ENCODE results near the gene FAM222B. TPM values are rescaled to one million over a fixed set of nuclear protein-coding genes. Genes with fewer than 3 reads are reported as not detected.

The FAM222B gene
- total RNA-seq, 1 donor from 2014 or later: 7.1 TPM

DNA sequence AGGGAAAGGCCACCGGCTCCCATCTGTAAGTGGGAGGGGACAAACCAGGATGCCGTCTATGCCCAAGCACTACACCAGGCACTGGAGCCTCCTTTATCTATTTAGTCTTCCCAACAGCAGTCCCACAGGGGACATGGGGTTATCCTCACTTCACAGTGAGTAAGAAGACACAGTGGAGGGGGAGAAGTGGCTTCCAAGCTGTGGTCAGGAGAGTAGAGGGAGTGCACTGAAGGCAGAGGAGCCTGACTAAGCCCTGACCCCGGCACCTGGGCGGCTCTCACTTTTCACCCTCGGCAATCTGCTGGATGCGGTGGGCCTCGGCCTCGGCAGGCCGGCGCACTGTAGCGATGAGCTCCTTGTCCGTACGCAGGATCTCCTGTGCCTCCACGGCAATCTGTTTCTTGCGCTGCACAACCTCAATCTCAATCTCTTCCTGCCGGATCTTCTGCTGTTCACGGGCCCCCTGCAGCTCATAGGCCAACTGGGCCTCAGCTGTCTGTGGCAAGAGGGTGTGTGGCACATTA, 39.0 kb upstream of the FAM222B start:
- H4K20me1 ChIP-seq (ENCODE audit: low read depth): peaks cover 10% of the 10 kb centered on the region
- Mint-ChIP-seq H3K27ac (no peak overlapping the region), H3K9me3 (no peaks in the 10 kb centered on the region), H3K27me3 (ENCODE audit: insufficient read depth, low read depth) (peaks cover 7% of the 10 kb centered on the region), H3K4me1 (no peaks in the 10 kb centered on the region), H3K36me3 (peaks cover 27% of the 10 kb centered on the region), H3K4me3 (no peak overlapping the region)
- no peak overlapping the region for H3K9ac ChIP-seq
- no peak overlapping the region for H3K4me2 ChIP-seq
- no peaks in the 10 kb centered on the region for H3K4me1 ChIP-seq
- H3K27me3 ChIP-seq: no peaks in the 10 kb centered on the region
- TF ChIP-seq, protein P1, sequence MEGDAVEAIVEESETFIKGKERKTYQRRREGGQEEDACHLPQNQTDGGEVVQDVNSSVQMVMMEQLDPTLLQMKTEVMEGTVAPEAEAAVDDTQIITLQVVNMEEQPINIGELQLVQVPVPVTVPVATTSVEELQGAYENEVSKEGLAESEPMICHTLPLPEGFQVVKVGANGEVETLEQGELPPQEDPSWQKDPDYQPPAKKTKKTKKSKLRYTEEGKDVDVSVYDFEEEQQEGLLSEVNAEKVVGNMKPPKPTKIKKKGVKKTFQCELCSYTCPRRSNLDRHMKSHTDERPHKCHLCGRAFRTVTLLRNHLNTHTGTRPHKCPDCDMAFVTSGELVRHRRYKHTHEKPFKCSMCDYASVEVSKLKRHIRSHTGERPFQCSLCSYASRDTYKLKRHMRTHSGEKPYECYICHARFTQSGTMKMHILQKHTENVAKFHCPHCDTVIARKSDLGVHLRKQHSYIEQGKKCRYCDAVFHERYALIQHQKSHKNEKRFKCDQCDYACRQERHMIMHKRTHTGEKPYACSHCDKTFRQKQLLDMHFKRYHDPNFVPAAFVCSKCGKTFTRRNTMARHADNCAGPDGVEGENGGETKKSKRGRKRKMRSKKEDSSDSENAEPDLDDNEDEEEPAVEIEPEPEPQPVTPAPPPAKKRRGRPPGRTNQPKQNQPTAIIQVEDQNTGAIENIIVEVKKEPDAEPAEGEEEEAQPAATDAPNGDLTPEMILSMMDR (IDR thresholded peaks at IDR 0.05): no peak
- TF ChIP-seq EZH2 (IDR thresholded peaks at IDR 0.05) (no peak), EZH2phosphoT487 (IDR thresholded peaks at IDR 0.05) (no peak)
- no peaks in the 10 kb centered on the region for H3K9me3 ChIP-seq (ENCODE audit: low read depth)
- DNase-seq (ENCODE audit: low spot score): no peak
- no peaks in the 10 kb centered on the region for H3F3A ChIP-seq (ENCODE audit: low read depth)
- H3K4me3 ChIP-seq: no peak overlapping the region
- no peaks in the 10 kb centered on the region for H3K36me3 ChIP-seq
- H2AFZ ChIP-seq (replicated peaks): no peak overlapping the region
- H3K79me2 ChIP-seq (ENCODE audit: low read depth): no peaks in the 10 kb centered on the region
- H3K27ac ChIP-seq: no peak overlapping the region

DNA sequence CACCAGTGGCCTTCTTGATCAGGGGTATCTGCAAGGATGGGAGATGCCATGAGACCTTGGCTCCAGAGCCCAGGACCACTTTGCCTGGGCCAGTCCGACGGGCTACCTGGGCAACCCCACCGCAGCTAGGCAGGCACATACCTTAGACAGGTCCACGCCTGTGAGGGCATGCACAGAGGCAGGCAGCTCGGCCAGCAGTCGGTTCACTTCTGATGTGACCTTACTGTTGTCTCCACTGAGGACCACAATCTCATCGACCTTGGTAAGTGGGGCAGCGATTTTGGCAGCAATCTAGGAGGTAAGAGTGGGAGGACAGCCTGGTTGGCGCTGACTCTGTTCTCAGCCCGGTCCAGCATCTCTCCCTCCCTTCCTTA, 38.0 kb upstream of the FAM222B start:
- no peaks in the 10 kb centered on the region for H3K9me3 Mint-ChIP-seq
- peaks cover 27% of the 10 kb centered on the region for H3K36me3 Mint-ChIP-seq

DNA sequence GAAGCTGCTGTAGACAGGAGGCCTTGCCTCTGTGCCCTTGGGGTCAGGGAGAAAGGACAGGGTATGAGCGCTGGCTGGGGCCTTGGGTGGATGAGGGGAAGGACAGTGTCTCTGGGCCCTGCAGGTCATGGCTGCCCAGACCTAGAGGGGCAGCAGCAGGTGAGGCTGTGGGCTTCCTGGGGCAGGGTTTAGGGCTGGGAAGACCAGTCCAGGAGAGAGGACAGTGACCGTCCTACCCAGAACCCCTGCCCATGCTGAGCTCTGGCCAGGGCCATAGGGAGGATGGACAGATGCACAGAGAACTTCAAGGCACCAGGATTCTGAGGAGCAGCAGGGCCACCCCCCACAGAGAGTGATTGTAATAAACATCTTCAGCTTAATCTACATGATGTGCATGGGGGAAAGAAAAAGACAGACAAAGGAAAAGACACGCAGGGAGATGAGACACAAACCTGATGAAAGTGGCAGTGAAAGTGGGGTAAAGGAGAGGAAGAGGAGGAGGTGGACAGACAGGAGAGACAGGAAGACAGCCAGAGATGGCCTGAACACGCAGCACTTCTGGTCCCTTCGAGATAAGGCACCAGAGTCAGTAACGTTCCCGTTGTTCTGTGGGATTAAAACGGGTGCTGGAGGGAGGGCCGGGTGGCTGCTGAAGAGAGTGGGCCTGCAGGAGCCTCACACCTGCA, 37.4 kb upstream of the FAM222B start:
- no peaks in the 10 kb centered on the region for H3K27me3 ChIP-seq
- Mint-ChIP-seq H3K27me3 (ENCODE audit: insufficient read depth, low read depth) (peaks cover 5% of the 10 kb centered on the region), H3K27ac (no peak overlapping the region), H3K36me3 (peaks cover 25% of the 10 kb centered on the region), H3K9me3 (no peaks in the 10 kb centered on the region), H3K4me1 (no peaks in the 10 kb centered on the region), H3K4me3 (no peak overlapping the region)
- H3K79me2 ChIP-seq (ENCODE audit: low read depth): no peaks in the 10 kb centered on the region
- H3K9ac ChIP-seq: no peak overlapping the region
- no peak overlapping the region for H2AFZ ChIP-seq (replicated peaks)
- DNase-seq (ENCODE audit: low spot score): no peak
- no peak for TF ChIP-seq EZH2phosphoT487 (IDR thresholded peaks at IDR 0.05)
- TF ChIP-seq, protein P1 (IDR thresholded peaks at IDR 0.05): no peak
- TF ChIP-seq EZH2 (IDR thresholded peaks at IDR 0.05): no peak
- no peaks in the 10 kb centered on the region for H4K20me1 ChIP-seq (ENCODE audit: low read depth)
- H3K27ac ChIP-seq: no peak overlapping the region
- H3K9me3 ChIP-seq (ENCODE audit: low read depth): no peaks in the 10 kb centered on the region
- H3F3A ChIP-seq (ENCODE audit: low read depth): peaks cover 4% of the 10 kb centered on the region
- no peak overlapping the region for H3K4me3 ChIP-seq
- H3K4me2 ChIP-seq: no peak overlapping the region
- no peaks in the 10 kb centered on the region for H3K36me3 ChIP-seq
- H3K4me1 ChIP-seq: no peaks in the 10 kb centered on the region

More for the DNA sequence above, 38.0 kb upstream of the FAM222B start:
- Histone ChIP-seq H3K27ac (no peak overlapping the region), H3K4me2 (no peak overlapping the region), H3K27me3 (no peaks in the 10 kb centered on the region), H3K4me1 (no peaks in the 10 kb centered on the region), H3K79me2 (ENCODE audit: low read depth) (no peaks in the 10 kb centered on the region), H3K9ac (no peak overlapping the region), H3K4me3 (no peak overlapping the region), H4K20me1 (ENCODE audit: low read depth) (peaks cover 1% of the 10 kb centered on the region), H3F3A (ENCODE audit: low read depth) (peaks cover 4% of the 10 kb centered on the region), H3K36me3 (no peaks in the 10 kb centered on the region), H3K9me3 (ENCODE audit: low read depth) (no peaks in the 10 kb centered on the region), H2AFZ (replicated peaks) (no peak overlapping the region)
- Mint-ChIP-seq H3K27ac (no peak overlapping the region), H3K27me3 (ENCODE audit: insufficient read depth, low read depth) (peaks cover 5% of the 10 kb centered on the region), H3K4me3 (no peak overlapping the region), H3K4me1 (no peaks in the 10 kb centered on the region)
- no peak for DNase-seq (ENCODE audit: low spot score)
- TF ChIP-seq, protein P1 (IDR thresholded peaks at IDR 0.05): no peak
- no peak for TF ChIP-seq EZH2phosphoT487 (IDR thresholded peaks at IDR 0.05)
- no peak for TF ChIP-seq EZH2 (IDR thresholded peaks at IDR 0.05)
